GM12878 (cell line): Measurements from ENCODE around the gene KIF22. TPM values are rescaled to one million over a fixed set of nuclear protein-coding genes. Genes with fewer than 3 reads are reported as not detected.

Experiments
- ATAC-seq: fragments of 200-7000 bp; cut with Tn5 transposase; 3 replicates; pipeline ENCODE4 v1.9.1; 2020; ENCODE audit warnings: mild to moderate bottlenecking, moderate library complexity
- BruUV-seq: library from RNA; stranded (reverse); fragments of 400-500 nt; replicated peaks from 2 replicates; lab custom pipeline; 2021; lab: Mats Ljungman, UMichigan
- CTCF ChIA-PET: fragments of 300-600 bp; sonication (Branson Sonifier 250); formaldehyde crosslinking; extraction: SDS; loops from one replicate; lab custom pipeline; 2021; ENCODE audit warnings: inconsistent platforms; lab: Yijun Ruan, JAX
- POLR2A ChIA-PET: fragments of 350-600 bp; formaldehyde crosslinking; extraction: SDS; loops from one replicate; lab custom pipeline; 2021; ENCODE audit warnings: inconsistent platforms; lab: Charles Lee
- RAD21 ChIA-PET: fragments of 300-600 bp; sonication (Branson Sonifier 250); formaldehyde crosslinking; loops from one replicate; lab custom pipeline; 2023; ENCODE audit warnings: antibody characterized with exemption; ENCODE audit not compliant: unreplicated experiment; lab: Charles Lee
- SMC1A ChIA-PET: fragments of 300-600 bp; sonication (Branson Sonifier 250); formaldehyde crosslinking; loops from one replicate; lab custom pipeline; 2023; ENCODE audit not compliant: unreplicated experiment, uncharacterized antibody; lab: Charles Lee
- DNase-seq: peaks from one replicate; pipeline ENCODE4 v3.0.0-alpha.2; 2011; ENCODE audit warnings: low read depth, low spot score
- FAIRE-seq: peaks from 3 replicates; lab custom pipeline; 2011; peaks lifted over from hg19 to GRCh38; lab: Jason Lieb, UNC
- H2AFZ ChIP-seq: 2 replicates; pipeline ENCODE4 v1.6.0; 2011; ENCODE audit warnings: low read depth, low read length, control low read depth; ENCODE audit not compliant: control insufficient read depth
- H3K27ac ChIP-seq: 2 replicates; pipeline ENCODE4 v1.5.1; 2011; ENCODE audit warnings: control low read depth; ENCODE audit not compliant: control insufficient read depth, insufficient read depth
- H3K27me3 ChIP-seq, 2 experiments: replicated peaks in 1 of 2; 2 replicates each; pipeline versions ENCODE4 v1.6.0 to v1.6.1; 2011; ENCODE audit warnings: low read length in 1 of 2; ENCODE audit not compliant: control insufficient read depth in 2 of 2, insufficient read depth in 2 of 2
- H3K36me3 ChIP-seq, 2 experiments: 2 replicates each; pipeline ENCODE4 v1.5.1; 2011; ENCODE audit warnings: low read length in 1 of 2; ENCODE audit not compliant: control insufficient read depth in 2 of 2, insufficient read depth in 2 of 2
- H3K4me1 ChIP-seq: 2 replicates; pipeline ENCODE4 v1.6.1; 2011; ENCODE audit warnings: mild to moderate bottlenecking, low read length, moderate library complexity, mixed read lengths; ENCODE audit not compliant: control insufficient read depth, insufficient read depth
- H3K4me2 ChIP-seq: 2 replicates; pipeline ENCODE4 v1.6.0; 2011; ENCODE audit warnings: control low read depth; ENCODE audit not compliant: control insufficient read depth, insufficient read depth
- H3K4me3 ChIP-seq: fragments of 200-600 bp; sonication (generic); 2 replicates; pipeline ENCODE4 v1.5.1; 2016
- H3K79me2 ChIP-seq: 2 replicates; pipeline ENCODE4 v1.6.0; 2011; ENCODE audit warnings: low read length; ENCODE audit not compliant: control insufficient read depth, insufficient read depth
- H3K9ac ChIP-seq: 2 replicates; pipeline ENCODE4 v1.8.0; 2011; ENCODE audit warnings: low read length, control low read depth, mixed read lengths; ENCODE audit not compliant: control insufficient read depth, insufficient read depth
- H3K9me3 ChIP-seq: replicated peaks from 3 replicates; pipeline ENCODE4 v1.5.1; 2011; ENCODE audit warnings: mild to moderate bottlenecking, low read length; ENCODE audit not compliant: control insufficient read depth, insufficient read depth
- H4K20me1 ChIP-seq: 2 replicates; pipeline ENCODE4 v1.6.0; 2011; ENCODE audit not compliant: control insufficient read depth, insufficient read depth
- CREM ChIP-seq: IDR thresholded peaks from 2 replicates; pipeline ENCODE4 v1.6.1; 2014; ENCODE audit warnings: antibody characterized with exemption, low read depth
- FOXK2 ChIP-seq: fragments of 450-650 bp; IDR thresholded peaks from 2 replicates; pipeline ENCODE4 v1.6.1; 2017; ENCODE audit warnings: mild to moderate bottlenecking, moderate library complexity
- FOXM1 ChIP-seq: IDR thresholded peaks from 2 replicates; pipeline ENCODE4 v1.6.1; 2012; ENCODE audit warnings: low read depth, mild to moderate bottlenecking, inconsistent platforms, low read length, moderate library complexity
- HDAC2 ChIP-seq: fragments of 200-600 bp; sonication (generic); IDR thresholded peaks from 2 replicates; pipeline ENCODE4 v1.6.1; 2017
- HSF1 ChIP-seq: fragments of 150-350 bp; IDR thresholded peaks from 2 replicates; pipeline ENCODE4 v1.6.1; 2014; ENCODE audit warnings: mild to moderate bottlenecking, low read depth, low read length
- NFYA ChIP-seq: IDR thresholded peaks from 2 replicates; pipeline ENCODE4 v1.6.1; 2011; ENCODE audit warnings: low read depth, mild to moderate bottlenecking, low read length, improper control_type of control experiment, borderline replicate concordance
- PKNOX1 ChIP-seq: fragments of 450-650 bp; IDR thresholded peaks from 2 replicates; pipeline ENCODE4 v1.6.1; 2016; ENCODE audit warnings: mild to moderate bottlenecking
- PML ChIP-seq: IDR thresholded peaks from 2 replicates; pipeline ENCODE4 v1.6.1; 2012; ENCODE audit warnings: low read length, inconsistent platforms
- PRDM15 ChIP-seq: fragments of 450-650 bp; formaldehyde crosslinking; IDR thresholded peaks from 2 replicates; pipeline ENCODE4 v1.4.0; 2020; ENCODE audit warnings: mild to moderate bottlenecking, moderate library complexity
- SREBF1 ChIP-seq: IDR thresholded peaks from 2 replicates; pipeline ENCODE4 v1.6.1; 2012; ENCODE audit warnings: mild to moderate bottlenecking, low read length
- WGBS: methylation state at CpG from one replicate; pipeline ENCODE4 v1.1.6; 2016; ENCODE audit warnings: low lambda C conversion rate; ENCODE audit not compliant: insufficient replicate concordance, insufficient coverage; ENCODE audit errors: missing lambda C conversion rate; 5-methylcytosine and 5-hydroxymethylcytosine counted together
- in situ Hi-C: fragments of 300-500 bp; cut with MboI; formaldehyde crosslinking; loops from 9 replicates; pipeline ENCODE4 v1.14.3; 2018; ENCODE audit warnings: mixed read lengths
- intact Hi-C: fragments of 100-400 bp; cut with micrococcal nuclease; formaldehyde crosslinking; loops from one replicate; pipeline ENCODE4 v1.14.2; 2022; ENCODE audit not compliant: unreplicated experiment
- polyA plus RNA-seq, 11 experiments: library from polyadenylated mRNA; depleted of rRNA in 4 of 11; unstranded in 6 of 11; stranded (reverse) in 5 of 11; fragments of >200 nt; fragmentation: Nextera tagmentation in 4 of 11; fragmentation: Illumina TruSeq in 1 of 11; extraction: Ambion mirVana in 4 of 11; extraction: Trizol in 1 of 11; gene quantifications; 1 replicate in 1 of 11; 2 replicates in 10 of 11; pipeline versions ENCODE4 v1.2.1 to v1.2.3, GENCODE V29; 2011 to 2016; ENCODE audit warnings: inconsistent platforms in 2 of 11, missing spikeins in 2 of 11, low read depth in 1 of 11
- total RNA-seq, 4 experiments: library from RNA; depleted of rRNA in 3 of 4; stranded (reverse); fragments of >200 nt in 3 of 4; fragmentation: Illumina TruSeq in 1 of 4; extraction: Trizol in 1 of 4; gene quantifications; 2 replicates each; pipeline versions ENCODE4 v1.2.1 to v1.2.3, GENCODE V29; 2013 to 2021

The KIF22 gene
- total and polyA plus RNA-seq, 10 of the 15 experiments (the other 5 are each of a cell fraction or from before 2014, with no cell fraction given) = 7.6 to 158 (median 132) TPM

- ChIA-PET POLR2A (interaction anchor here (1.2 to 1.5 kb wide), 4 partner anchors 9 to 21 kb away, joined by 3 to 6 read pairs (median 4); partner anchors contain the start of gene PAGR1), RAD21 (no interaction called here), CTCF (interaction anchor here (1.0 to 5.3 kb wide), 3 partner anchors 9 to 13 kb away, joined by 3 to 24 read pairs (median 5); no protein-coding TSS in a partner anchor), SMC1A (interaction anchor here (1.5 to 6.4 kb wide), 2 partner anchors 9 to 40 kb away, joined by 4 to 38 read pairs; no protein-coding TSS in a partner anchor)
- intact Hi-C loops = loop anchor here (5.0 kb wide), 1 partner anchor 92 kb away; no protein-coding TSS in a partner anchor
- in situ Hi-C loops = no loop called here
- Histone ChIP-seq H4K20me1 (no peaks in the 10 kb centered on the region), H2AFZ (no peak overlapping the region), H3K9me3 (no peaks in the 10 kb centered on the region), H3K79me2 (peaks cover 54% of the 10 kb centered on the region), H3K4me2 (no peak overlapping the region), H3K36me3 (peaks cover 5 to 23% of the 10 kb centered on the region in 2 experiments; a peak in 3 of 4 replicates), H3K4me3 (no peak overlapping the region), H3K27me3 (no peaks in the 10 kb centered on the region), H3K4me1 (peaks cover 9% of the 10 kb centered on the region; the same call in 1 of the 2 replicates), H3K27ac (no peak overlapping the region), H3K9ac (no peak overlapping the region)
- no TSS peak for BruUV-seq
- no peak for ATAC-seq
- WGBS = 100% methylated on average over 3 of the region's 3 CpGs
- no peak for DNase-seq
- FAIRE-seq = no peak
- TF ChIP-seq PKNOX1 (no peak), CREM (no peak), PRDM15 (CRISPR knock-in tag) (no peak), NFYA (no peak), SREBF1 (no peak), FOXM1 (no peak), HDAC2 (no peak), PML (no peak), HSF1 (no peak), FOXK2 (no peak)
These were observed 3.7 kb downstream of the KIF22 start for GRCh38 chr16:29794231-29794710.
